B cell (primary cell): Measurements from ENCODE around the gene ZWILCH. TPM values are rescaled to one million over a fixed set of nuclear protein-coding genes. Genes with fewer than 3 reads are reported as not detected.
"Not testable (repeated sequence)": the region's sequence is repeated elsewhere in the genome, so short reads cannot be mapped to it uniquely, and the experiment has no call there.

Source experiments
- ATAC-seq: fragments of 200-7000 bp; cut with Tn5 transposase; one replicate; pipeline ENCODE4 v1.10.0; 2021; ENCODE audit warnings: low read depth, mild to moderate bottlenecking, moderate number of reproducible peaks, moderate library complexity
- CTCF ChIA-PET: fragments of 350-600 bp; sonication (Branson Sonifier 250); formaldehyde crosslinking; loops from one replicate; lab custom pipeline; 2021; ENCODE audit warnings: antibody characterized with exemption, inconsistent platforms; lab: Charles Lee
- POLR2A ChIA-PET: fragments of 350-600 bp; sonication (Branson Sonifier 250); formaldehyde crosslinking; loops from one replicate; lab custom pipeline; 2021; ENCODE audit warnings: antibody characterized with exemption; lab: Charles Lee
- DNase-seq: peaks from one replicate; pipeline ENCODE4 v3.0.0; 2013
- H2AFZ ChIP-seq: 2 replicates; pipeline ENCODE4 v1.6.1; 2012; ENCODE audit warnings: mild to moderate bottlenecking, low read depth, low read length; ENCODE audit not compliant: insufficient read depth, poor library complexity, severe bottlenecking
- H3K27ac ChIP-seq, 2 donors: 1 replicate in 1 of 2; 2 replicates in 1 of 2; pipeline ENCODE4 v1.5.1; 2012 to 2013; ENCODE audit warnings: low read length in 2 of 2, mild to moderate bottlenecking in 2 of 2, moderate library complexity in 1 of 2
- H3K27me3 ChIP-seq, 4 experiments: fragments of 200-600 bp in 1 of 4; sonication (generic) in 1 of 4; replicated peaks in 1 of 4; 1 replicate in 2 of 4; 2 replicates in 2 of 4; pipeline versions ENCODE4 v1.6.1 to v1.7.0; 2013 to 2016; ENCODE audit warnings: low read length in 3 of 4, mild to moderate bottlenecking in 2 of 4, mixed read lengths in 1 of 4, moderate library complexity in 1 of 4; ENCODE audit not compliant: insufficient read depth in 4 of 4, control insufficient read depth in 3 of 4; ENCODE audit errors: control extremely low read depth in 1 of 4
- H3K36me3 ChIP-seq, 2 experiments: replicated peaks in 1 of 2; 1 replicate in 1 of 2; 2 replicates in 1 of 2; pipeline versions ENCODE4 v1.6.1 to v1.7.1; 2013; ENCODE audit warnings: low read length in 1 of 2; ENCODE audit not compliant: insufficient read depth in 2 of 2, control insufficient read depth in 1 of 2; ENCODE audit errors: control extremely low read depth in 1 of 2, extremely low read depth in 1 of 2
- H3K4me1 ChIP-seq, 2 donors: fragments of 200-600 bp in 1 of 2; sonication (generic) in 1 of 2; 1 replicate in 1 of 2; 2 replicates in 1 of 2; pipeline versions ENCODE4 v1.5.1 to v1.6.1; 2013 to 2017; ENCODE audit warnings: low read length in 2 of 2; ENCODE audit not compliant: control insufficient read depth in 2 of 2, insufficient read depth in 2 of 2
- H3K4me2 ChIP-seq: replicated peaks from 2 replicates; pipeline ENCODE3; 2012; ENCODE audit warnings: mild to moderate bottlenecking, low read depth, low read length; ENCODE audit not compliant: poor library complexity, severe bottlenecking
- H3K4me3 ChIP-seq, 5 experiments: fragments of 200-600 bp in 1 of 5; sonication (generic) in 1 of 5; 1 replicate in 3 of 5; 2 replicates in 2 of 5; pipeline versions ENCODE4 v1.5.1 to v1.7.0; 2011 to 2016; ENCODE audit warnings: low read length in 4 of 5, mild to moderate bottlenecking in 4 of 5, low read depth in 2 of 5, control low read depth in 1 of 5, moderate library complexity in 1 of 5; ENCODE audit not compliant: insufficient read depth in 1 of 5; ENCODE audit errors: control extremely low read depth in 1 of 5, extremely low read depth in 1 of 5
- H3K79me2 ChIP-seq: fragments of 200-600 bp; sonication (generic); one replicate; pipeline ENCODE4 v1.6.0; 2016; ENCODE audit warnings: low read length; ENCODE audit not compliant: control insufficient read depth, insufficient read depth
- H3K9ac ChIP-seq: fragments of 200-600 bp; sonication (generic); 2 replicates; pipeline ENCODE4 v1.6.1; 2017; ENCODE audit warnings: mild to moderate bottlenecking, low read length, moderate library complexity
- H3K9me3 ChIP-seq, 3 donors: one replicate each; pipeline versions ENCODE4 v1.6.1 to v1.7.1; 2013; ENCODE audit warnings: low read length in 2 of 3; ENCODE audit not compliant: control insufficient read depth in 2 of 3, insufficient read depth in 1 of 3; ENCODE audit errors: control extremely low read depth in 1 of 3
- H4K20me1 ChIP-seq: 2 replicates; pipeline ENCODE4 v1.6.0; 2012; ENCODE audit warnings: mild to moderate bottlenecking, low read length; ENCODE audit not compliant: insufficient read depth, control insufficient read depth, poor library complexity, severe bottlenecking
- H3K27ac Mint-ChIP-seq: one replicate; pipeline ENCODE4 v1.8.0; 2021; ENCODE audit warnings: mixed read lengths
- H3K27me3 Mint-ChIP-seq: one replicate; pipeline ENCODE4 v1.8.0; 2021; ENCODE audit warnings: mixed read lengths
- H3K4me1 Mint-ChIP-seq: one replicate; pipeline ENCODE4 v1.8.0; 2021; ENCODE audit warnings: mixed read lengths
- H3K4me3 Mint-ChIP-seq: one replicate; pipeline ENCODE4 v1.8.0; 2021; ENCODE audit warnings: mixed read lengths
- H3K9me3 Mint-ChIP-seq: one replicate; pipeline ENCODE4 v1.8.0; 2022; ENCODE audit warnings: mixed read lengths; ENCODE audit not compliant: insufficient read depth
- CTCF ChIP-seq: fragments of 200-600 bp; IDR thresholded peaks from one replicate; pipeline ENCODE4 v1.8.0; 2022; ENCODE audit warnings: antibody characterized with exemption, mild to moderate bottlenecking
- EZH2 ChIP-seq: IDR thresholded peaks from 2 replicates; pipeline ENCODE4 v1.6.1; 2012; ENCODE audit warnings: borderline replicate concordance, low read depth, mild to moderate bottlenecking, moderate library complexity, low read length; ENCODE audit not compliant: insufficient read depth, poor library complexity, severe bottlenecking
- WGBS: methylation state at CpG from one replicate; pipeline ENCODE4 v1.1.5; 2013; ENCODE audit warnings: missing lambda C conversion rate; ENCODE audit not compliant: insufficient coverage; 5-methylcytosine and 5-hydroxymethylcytosine counted together
- intact Hi-C: fragments of 100-400 bp; cut with micrococcal nuclease; formaldehyde crosslinking; loops from one replicate; pipeline ENCODE4 v1.10.0; 2022
- polyA plus RNA-seq: library from polyadenylated mRNA; depleted of rRNA; stranded (reverse); fragments of >200 nt; gene quantifications from 2 replicates; pipeline ENCODE4 v1.2.3, GENCODE V29; 2012
- total RNA-seq, 2 donors: library from RNA; stranded (reverse); fragments of 120-200 nt in 1 of 2; gene quantifications; 1 replicate in 1 of 2; 2 replicates in 1 of 2; pipeline versions ENCODE4 v1.2.3 to v1.2.4, GENCODE V29; 2013 to 2022

Gene ZWILCH
- total and polyA plus RNA-seq, 2 donors (not counting 1 experiment from before 2014, with no cell fraction given): 2.8 to 11.3 TPM

DNA sequence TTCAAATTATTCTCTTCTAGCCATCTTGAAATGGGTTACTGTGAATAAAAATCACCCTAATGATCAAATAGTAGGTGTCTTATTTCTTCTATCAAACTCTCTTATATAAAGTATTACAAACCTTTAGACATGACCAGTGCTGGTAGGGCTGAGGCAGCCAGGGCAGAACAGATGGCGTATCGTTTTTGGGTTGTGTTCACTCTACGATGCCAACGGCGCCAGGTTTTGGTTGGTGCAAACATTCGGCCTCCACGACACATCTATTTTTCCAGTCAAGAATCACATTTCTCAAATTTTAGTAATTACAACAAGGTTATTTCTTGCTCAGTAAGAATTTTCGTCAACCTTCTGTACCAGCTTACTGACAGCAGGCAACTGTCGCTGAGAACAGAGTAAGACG lies 2.6 kb upstream of the ZWILCH start:
- intact Hi-C loops: no loop called here
- peak overlapping the region; percentile 87 for H3K4me2 ChIP-seq
- ATAC-seq (no peak), DNase-seq (no peak)
- H3K27me3 ChIP-seq: no peaks in the 10 kb centered on the region
- ChIA-PET CTCF (no interaction called here), POLR2A (no interaction called here)
- no peaks in the 10 kb centered on the region for H3K27me3 Mint-ChIP-seq
- TF ChIP-seq EZH2: no peak
- TF ChIP-seq CTCF: no peak
- H3K9me3 ChIP-seq: no peaks in the 10 kb centered on the region
- H3K79me2 ChIP-seq: peaks cover 43% of the 10 kb centered on the region
- no peak overlapping the region for H3K27ac ChIP-seq
- H3K4me3 Mint-ChIP-seq: peak overlapping the region; percentile 99
- no peak overlapping the region for H3K4me3 ChIP-seq
- no peaks in the 10 kb centered on the region for H3K9me3 Mint-ChIP-seq
- no peak overlapping the region for H3K27ac Mint-ChIP-seq
- no peak overlapping the region for H2AFZ ChIP-seq
- H3K36me3 ChIP-seq: peaks cover 3 to 58% of the 10 kb centered on the region in 2 experiments
- peaks cover 28 to 37% of the 10 kb centered on the region in 2 donors for H3K4me1 ChIP-seq
- H3K9ac ChIP-seq: no peak overlapping the region
- WGBS: 76% methylated on average over 6 of the region's 10 CpGs
- H3K4me1 Mint-ChIP-seq: peaks cover 50% of the 10 kb centered on the region
- peaks cover 24% of the 10 kb centered on the region for H4K20me1 ChIP-seq

GRCh38 chr15:66503041-66503648 lies 2.0 kb upstream of the ZWILCH start:
- Histone ChIP-seq H4K20me1 (peaks cover 24% of the 10 kb centered on the region), H3K36me3 (peaks cover 3 to 54% of the 10 kb centered on the region in 2 experiments), H3K27ac (peak overlapping the region; percentile 83 to 90), H3K4me1 (peaks cover 24 to 32% of the 10 kb centered on the region in 2 donors), H3K4me2 (peak overlapping the region; percentile 87), H3K79me2 (peaks cover 47% of the 10 kb centered on the region), H3K4me3 (peak overlapping the region in 4 of 5 experiments; percentile 81 to 94 (median 83)), H3K9ac (peak overlapping the region; percentile 93)
- H3K27me3 ChIP-seq, intact Hi-C loops, ATAC-seq, POLR2A ChIA-PET, H3K9me3 ChIP-seq, CTCF ChIA-PET, H3K9me3 Mint-ChIP-seq, H2AFZ ChIP-seq, H3K27me3 Mint-ChIP-seq, DNase-seq: not testable (repeated sequence)
- H3K27ac Mint-ChIP-seq: peak overlapping the region; percentile 98
- peak overlapping the region; percentile 99 for H3K4me3 Mint-ChIP-seq
- 86% methylated on average over 2 of the region's 13 CpGs for WGBS
- H3K4me1 Mint-ChIP-seq: peaks cover 44% of the 10 kb centered on the region
